Type B pancreatic cell (in vitro differentiated cells): ENCODE results near the gene STING1. TPM values are rescaled to one million over a fixed set of nuclear protein-coding genes. Genes with fewer than 3 reads are reported as not detected.

ENCODE experiments used
- DNase-seq: peaks from one replicate; pipeline ENCODE4 v3.0.0; 2021; ENCODE audit warnings: mixed read lengths; ENCODE audit not compliant: unreplicated experiment; ENCODE audit errors: extremely low spot score
- H3K27ac Mint-ChIP-seq: 2 replicates; pipeline ENCODE4 v1.8.0; 2021; ENCODE audit warnings: mild to moderate bottlenecking, mixed read lengths
- H3K27me3 Mint-ChIP-seq: 2 replicates; pipeline ENCODE4 v1.8.0; 2021; ENCODE audit warnings: mixed read lengths
- H3K36me3 Mint-ChIP-seq: 2 replicates; pipeline ENCODE4 v1.8.0; 2021; ENCODE audit warnings: mixed read lengths
- H3K4me1 Mint-ChIP-seq: one replicate; pipeline ENCODE4 v1.8.0; 2021; ENCODE audit warnings: mixed read lengths; ENCODE audit not compliant: unreplicated experiment
- H3K4me3 Mint-ChIP-seq: 2 replicates; pipeline ENCODE4 v1.8.0; 2021; ENCODE audit warnings: mild to moderate bottlenecking, mixed read lengths
- H3K9me3 Mint-ChIP-seq: 2 replicates; pipeline ENCODE4 v1.8.0; 2021; ENCODE audit warnings: mixed read lengths
- total RNA-seq: library from RNA; stranded (reverse); gene quantifications from 2 replicates; pipeline ENCODE4 v1.2.1, GENCODE V29; 2021; ENCODE audit warnings: low replicate concordance
- TF ChIP-seq, protein P1 (sequence below): fragments of 200-600 bp; sonication (generic); conservative IDR thresholded peaks from 2 replicates; pipeline ENCODE4 v1.5.0; 2021; ENCODE audit warnings: antibody characterized with exemption, mild to moderate bottlenecking

STING1 gene
- total RNA-seq, 1 donor from 2014 or later: 7.7 TPM

DNA sequence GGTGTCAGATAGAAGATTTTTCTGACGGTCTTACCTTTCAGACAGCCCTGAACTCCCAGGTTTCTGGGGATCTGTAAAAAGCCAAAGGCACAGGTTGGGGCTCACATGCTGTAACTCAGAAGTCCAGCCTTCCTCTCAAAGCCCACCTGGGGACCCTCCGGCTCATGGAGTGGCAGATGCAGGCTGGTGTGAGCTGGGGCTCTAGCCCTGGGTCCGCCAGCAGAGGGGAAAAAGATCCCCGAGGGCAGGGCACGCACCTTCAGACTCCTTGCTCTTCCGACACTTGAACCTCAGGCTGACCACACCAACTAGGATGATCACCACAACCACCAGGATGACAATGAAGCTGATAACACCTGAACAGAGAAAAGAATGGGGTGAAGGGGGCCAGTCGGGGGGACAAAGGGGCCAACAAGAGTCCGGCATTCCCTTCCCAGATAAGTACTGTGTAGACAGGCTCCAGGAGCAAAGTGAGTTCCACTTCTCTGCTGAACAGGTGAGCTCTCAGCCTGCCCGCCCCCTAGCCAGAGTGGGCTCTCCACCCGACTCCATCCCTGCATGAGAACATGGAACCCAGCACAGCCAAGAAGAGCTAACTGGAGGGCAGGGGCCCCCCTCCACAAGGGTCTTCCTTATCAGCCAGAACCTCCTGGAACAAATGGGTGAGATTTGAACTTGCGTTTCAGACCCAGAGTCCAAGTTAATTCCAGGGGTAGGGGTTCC is 27.8 kb downstream of the STING1 start:
- no peak for DNase-seq
- Mint-ChIP-seq H3K27ac (no peak overlapping the region), H3K36me3 (no peaks in the 10 kb centered on the region), H3K4me1 (peaks cover 10% of the 10 kb centered on the region), H3K27me3 (no peaks in the 10 kb centered on the region), H3K4me3 (no peak overlapping the region), H3K9me3 (no peaks in the 10 kb centered on the region)
- TF ChIP-seq, protein P1, sequence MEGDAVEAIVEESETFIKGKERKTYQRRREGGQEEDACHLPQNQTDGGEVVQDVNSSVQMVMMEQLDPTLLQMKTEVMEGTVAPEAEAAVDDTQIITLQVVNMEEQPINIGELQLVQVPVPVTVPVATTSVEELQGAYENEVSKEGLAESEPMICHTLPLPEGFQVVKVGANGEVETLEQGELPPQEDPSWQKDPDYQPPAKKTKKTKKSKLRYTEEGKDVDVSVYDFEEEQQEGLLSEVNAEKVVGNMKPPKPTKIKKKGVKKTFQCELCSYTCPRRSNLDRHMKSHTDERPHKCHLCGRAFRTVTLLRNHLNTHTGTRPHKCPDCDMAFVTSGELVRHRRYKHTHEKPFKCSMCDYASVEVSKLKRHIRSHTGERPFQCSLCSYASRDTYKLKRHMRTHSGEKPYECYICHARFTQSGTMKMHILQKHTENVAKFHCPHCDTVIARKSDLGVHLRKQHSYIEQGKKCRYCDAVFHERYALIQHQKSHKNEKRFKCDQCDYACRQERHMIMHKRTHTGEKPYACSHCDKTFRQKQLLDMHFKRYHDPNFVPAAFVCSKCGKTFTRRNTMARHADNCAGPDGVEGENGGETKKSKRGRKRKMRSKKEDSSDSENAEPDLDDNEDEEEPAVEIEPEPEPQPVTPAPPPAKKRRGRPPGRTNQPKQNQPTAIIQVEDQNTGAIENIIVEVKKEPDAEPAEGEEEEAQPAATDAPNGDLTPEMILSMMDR: no peak

DNA sequence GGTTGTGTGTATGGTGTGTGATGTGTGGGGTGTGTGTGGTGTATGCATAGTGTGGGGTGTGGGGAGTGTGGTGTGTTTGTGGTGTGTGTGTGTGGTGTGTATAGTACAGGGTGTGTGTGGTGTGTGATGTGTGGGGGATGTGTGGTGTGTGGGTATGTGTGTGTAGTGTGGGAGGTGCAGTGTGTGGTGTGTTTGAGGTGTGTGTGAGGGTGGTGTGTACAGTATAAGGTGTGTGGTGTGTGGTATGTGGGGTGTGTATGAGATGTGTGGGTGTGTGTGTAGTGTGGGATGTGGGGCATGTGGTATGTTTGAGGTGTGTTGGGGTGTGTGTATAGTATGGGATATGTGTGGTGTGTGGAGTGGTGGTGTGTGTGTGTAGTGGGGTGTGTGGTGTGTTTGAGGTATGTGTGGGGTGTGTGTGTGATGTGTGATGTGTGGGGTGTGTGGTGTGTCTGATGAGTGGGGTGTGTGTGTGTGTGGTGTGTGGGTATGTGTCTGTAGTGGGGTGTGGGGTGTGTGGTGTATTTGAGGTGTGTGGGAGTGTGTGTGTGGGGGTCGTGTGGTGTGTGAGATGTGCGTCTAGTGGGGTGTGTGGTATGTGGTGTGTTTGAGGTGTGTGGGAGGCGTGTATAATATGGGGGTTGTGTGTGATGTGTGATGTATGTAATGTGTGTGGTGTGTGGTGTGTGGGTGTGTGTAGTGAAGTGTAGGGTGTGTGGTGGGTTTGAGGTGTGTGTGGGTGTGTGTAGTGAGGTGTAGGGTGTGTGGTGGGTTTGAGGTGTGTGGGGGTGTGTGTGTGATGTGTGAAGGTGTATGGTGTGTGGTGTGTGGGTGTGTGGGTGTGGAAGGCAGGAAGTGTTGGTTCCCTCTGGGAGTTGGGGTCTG is 28.6 kb downstream of the STING1 start:
- Mint-ChIP-seq H3K4me1 (peaks cover 1% of the 10 kb centered on the region), H3K27me3 (peaks cover 2% of the 10 kb centered on the region), H3K27ac (no peak overlapping the region), H3K9me3 (no peaks in the 10 kb centered on the region), H3K36me3 (no peaks in the 10 kb centered on the region), H3K4me3 (no peak overlapping the region)
- TF ChIP-seq, protein P1: no peak
- DNase-seq: no peak

DNA sequence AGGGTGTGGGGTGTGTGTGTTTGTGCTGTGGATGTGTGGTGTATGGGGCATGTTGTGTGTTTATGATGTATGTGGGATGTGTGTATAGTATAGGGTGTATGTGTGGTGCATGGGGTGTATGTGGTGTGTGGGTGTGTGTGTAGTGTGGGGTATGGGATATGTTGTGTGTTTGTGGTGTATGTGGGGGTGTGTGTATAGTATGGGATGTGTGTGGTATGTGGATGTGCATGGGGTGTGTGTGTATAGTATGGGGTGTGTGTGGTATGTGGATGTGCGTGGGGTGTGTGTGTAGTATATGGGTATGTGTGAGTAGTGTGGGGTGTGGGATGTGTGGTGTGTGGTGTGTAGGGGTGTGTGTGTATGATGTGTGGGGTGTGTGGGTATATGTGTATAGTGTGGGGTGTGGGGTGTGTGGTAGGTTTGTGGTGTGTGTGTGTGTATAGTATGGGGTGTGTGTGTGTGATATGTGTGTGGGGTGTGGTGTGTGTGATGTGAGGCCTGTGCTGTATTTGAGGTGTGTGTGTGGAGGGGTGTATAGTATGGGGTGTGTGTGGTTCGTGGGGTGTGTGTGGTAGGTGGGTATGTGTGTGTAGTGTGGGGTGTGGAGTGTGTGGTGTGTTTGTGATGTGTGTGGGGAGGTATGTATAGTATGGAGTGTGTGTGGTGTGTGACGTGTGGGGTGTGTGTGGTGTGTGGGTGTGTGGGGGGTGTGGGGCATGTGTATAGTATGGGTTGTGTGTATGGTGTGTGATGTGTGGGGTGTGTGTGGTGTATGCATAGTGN is 30.5 kb downstream of the STING1 start:
- Mint-ChIP-seq H3K9me3 (no peaks in the 10 kb centered on the region), H3K27me3 (peaks cover 5% of the 10 kb centered on the region), H3K36me3 (no peaks in the 10 kb centered on the region), H3K4me3 (no peak overlapping the region), H3K4me1 (no peaks in the 10 kb centered on the region), H3K27ac (no peak overlapping the region)
- TF ChIP-seq, protein P1: no peak
- no peak for DNase-seq

DNA sequence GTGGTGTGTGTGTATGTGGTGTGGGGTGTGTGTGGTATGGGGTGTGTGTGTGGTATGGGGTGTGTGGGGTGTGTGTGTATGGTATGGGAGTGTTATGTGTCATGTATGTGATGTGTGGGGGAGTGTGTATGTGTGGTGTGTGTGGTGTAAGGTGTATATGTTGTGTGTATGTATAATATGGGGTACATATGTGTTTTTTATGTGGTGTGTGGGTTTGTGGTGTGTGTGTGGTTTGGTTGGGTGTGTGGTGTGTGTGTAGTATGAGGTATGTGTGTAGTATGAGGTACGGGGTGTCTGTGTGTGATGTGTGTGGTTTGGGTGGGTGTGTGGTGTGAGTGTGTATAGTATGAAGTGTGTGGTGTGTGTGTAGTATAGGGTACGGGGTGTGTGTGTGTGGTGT is 31.4 kb downstream of the STING1 start:
- Mint-ChIP-seq H3K4me1 (no peaks in the 10 kb centered on the region), H3K4me3 (no peak overlapping the region), H3K9me3 (no peaks in the 10 kb centered on the region), H3K27ac (no peak overlapping the region), H3K27me3 (peaks cover 5% of the 10 kb centered on the region), H3K36me3 (no peaks in the 10 kb centered on the region)
- TF ChIP-seq, protein P1: no peak
- DNase-seq: no peak

DNA sequence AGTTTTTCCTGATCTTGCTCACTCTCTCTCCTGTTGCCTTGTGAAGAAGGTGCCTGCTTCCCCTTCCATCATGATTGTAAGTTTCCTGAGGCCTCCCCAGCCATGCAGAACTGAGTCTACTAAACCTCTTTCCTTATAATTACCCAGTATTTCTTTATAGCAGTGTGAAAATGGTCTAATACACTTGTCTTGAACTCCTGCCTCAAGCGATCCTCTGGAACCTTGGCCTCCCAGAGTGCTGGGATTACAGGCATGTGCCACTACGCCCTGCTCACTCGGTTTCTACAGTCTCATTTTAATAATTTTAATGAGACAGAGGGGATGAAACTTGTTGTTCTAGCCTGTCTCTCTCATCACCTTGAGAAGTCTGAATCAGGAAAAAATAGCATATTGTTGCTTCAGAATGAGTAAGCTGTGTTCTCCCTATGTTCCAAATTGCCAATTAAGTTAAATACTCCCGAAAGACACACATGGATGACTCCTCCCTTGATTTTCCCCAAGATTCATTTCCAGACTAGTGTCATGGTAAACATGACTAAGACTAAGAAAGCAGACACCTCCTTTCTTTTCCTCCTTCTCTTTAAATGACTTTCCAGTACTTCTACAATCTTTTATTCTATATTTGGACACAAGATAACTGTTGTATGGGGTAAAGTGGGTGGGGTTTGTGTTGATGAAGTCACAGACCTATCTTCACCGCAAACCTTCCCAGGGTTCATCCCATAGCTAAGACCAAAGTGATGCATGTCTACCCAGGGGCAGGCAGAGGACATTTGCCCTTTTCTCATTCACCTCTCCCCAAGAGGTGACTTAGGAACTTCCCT is 35.4 kb downstream of the STING1 start:
- no peak overlapping the region for H3K27ac Mint-ChIP-seq
- no peak for DNase-seq
- H3K9me3 Mint-ChIP-seq: no peaks in the 10 kb centered on the region
- H3K4me3 Mint-ChIP-seq: no peak overlapping the region
- H3K4me1 Mint-ChIP-seq: peaks cover 7% of the 10 kb centered on the region
- H3K27me3 Mint-ChIP-seq: peaks cover 10% of the 10 kb centered on the region
- TF ChIP-seq, protein P1: no peak
- no peaks in the 10 kb centered on the region for H3K36me3 Mint-ChIP-seq
